Stomach (tissue), 4 donors: ENCODE results near the gene TFF3.

Source experiments
- EP300 ChIP-seq: sonication (generic); formaldehyde crosslinking; IDR thresholded peaks from one replicate; pipeline ENCODE4 v1.6.1; 2017; ENCODE audit warnings: antibody characterized with exemption
- TF ChIP-seq, protein P1 (sequence below), 7 experiments: fragments of 450-650 bp in 4 of 7; fragments of 200-600 bp in 3 of 7; sonication (generic) in 3 of 7; IDR thresholded peaks; one replicate each; pipeline ENCODE4 v1.5.1; 2016 to 2019; ENCODE audit warnings: antibody characterized with exemption in 7 of 7, control low read depth in 2 of 7, mild to moderate bottlenecking in 1 of 7

DNA sequence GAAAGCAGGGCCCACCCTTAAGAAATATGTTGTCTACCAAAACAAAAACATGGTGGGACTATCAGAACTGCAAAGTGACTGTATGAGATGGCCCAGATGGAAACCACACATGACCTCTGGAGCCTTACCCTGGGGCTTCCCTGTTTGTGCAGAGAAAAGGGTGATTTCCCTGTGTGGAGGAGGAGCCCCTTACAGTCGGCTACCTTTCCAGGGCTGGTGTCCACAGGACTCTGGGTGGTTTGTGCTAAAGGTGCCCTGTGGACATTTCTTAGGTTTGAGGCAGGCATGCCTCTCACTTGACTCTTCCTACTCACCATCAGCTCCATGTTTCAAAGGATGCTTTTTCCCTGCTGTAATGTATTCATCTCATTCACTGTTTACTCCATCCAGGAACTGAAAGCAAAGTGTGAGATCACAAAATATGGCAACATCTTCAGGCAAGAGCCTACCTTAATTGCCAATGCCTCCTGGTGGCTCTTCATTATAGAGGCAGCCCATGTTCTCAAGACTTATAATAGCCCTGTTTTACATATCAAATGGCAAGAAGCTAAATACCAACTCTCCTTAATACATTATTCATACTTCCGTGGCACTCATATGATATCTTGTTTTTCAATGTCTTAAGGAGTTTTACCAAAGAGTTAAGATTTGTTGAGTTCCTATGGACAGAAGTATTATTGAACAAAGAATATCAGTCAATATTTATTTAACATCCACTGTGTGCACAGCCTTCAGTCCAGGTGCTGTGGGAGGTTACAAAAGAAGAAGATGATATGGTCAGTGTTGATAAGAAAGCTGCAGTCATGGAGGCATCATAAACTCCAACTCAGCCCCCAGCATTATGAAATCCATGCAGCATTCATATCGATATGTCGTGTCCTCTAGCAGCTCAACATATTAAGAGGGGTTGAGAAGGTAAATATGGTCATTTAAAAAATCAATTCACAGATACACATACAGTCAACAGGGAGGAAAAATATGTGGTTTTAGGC lies 15.5 kb upstream of the TFF3 start:
- TF ChIP-seq EP300, result no peak
- TF ChIP-seq, protein P1, sequence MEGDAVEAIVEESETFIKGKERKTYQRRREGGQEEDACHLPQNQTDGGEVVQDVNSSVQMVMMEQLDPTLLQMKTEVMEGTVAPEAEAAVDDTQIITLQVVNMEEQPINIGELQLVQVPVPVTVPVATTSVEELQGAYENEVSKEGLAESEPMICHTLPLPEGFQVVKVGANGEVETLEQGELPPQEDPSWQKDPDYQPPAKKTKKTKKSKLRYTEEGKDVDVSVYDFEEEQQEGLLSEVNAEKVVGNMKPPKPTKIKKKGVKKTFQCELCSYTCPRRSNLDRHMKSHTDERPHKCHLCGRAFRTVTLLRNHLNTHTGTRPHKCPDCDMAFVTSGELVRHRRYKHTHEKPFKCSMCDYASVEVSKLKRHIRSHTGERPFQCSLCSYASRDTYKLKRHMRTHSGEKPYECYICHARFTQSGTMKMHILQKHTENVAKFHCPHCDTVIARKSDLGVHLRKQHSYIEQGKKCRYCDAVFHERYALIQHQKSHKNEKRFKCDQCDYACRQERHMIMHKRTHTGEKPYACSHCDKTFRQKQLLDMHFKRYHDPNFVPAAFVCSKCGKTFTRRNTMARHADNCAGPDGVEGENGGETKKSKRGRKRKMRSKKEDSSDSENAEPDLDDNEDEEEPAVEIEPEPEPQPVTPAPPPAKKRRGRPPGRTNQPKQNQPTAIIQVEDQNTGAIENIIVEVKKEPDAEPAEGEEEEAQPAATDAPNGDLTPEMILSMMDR (IDR thresholded peaks at IDR 0.05), result no peak
